Medulla oblongata (tissue), 1 donor: Measurements from ENCODE around the gene SCAF1.
A peak's percentile ranks its signal among the peaks of the same experiment; 100 is the strongest.

Source experiments
- DNase-seq: peaks from one replicate; pipeline ENCODE4 v3.0.0-alpha.2; 2015; ENCODE audit errors: extremely low spot score

SCAF1 gene, protein sequence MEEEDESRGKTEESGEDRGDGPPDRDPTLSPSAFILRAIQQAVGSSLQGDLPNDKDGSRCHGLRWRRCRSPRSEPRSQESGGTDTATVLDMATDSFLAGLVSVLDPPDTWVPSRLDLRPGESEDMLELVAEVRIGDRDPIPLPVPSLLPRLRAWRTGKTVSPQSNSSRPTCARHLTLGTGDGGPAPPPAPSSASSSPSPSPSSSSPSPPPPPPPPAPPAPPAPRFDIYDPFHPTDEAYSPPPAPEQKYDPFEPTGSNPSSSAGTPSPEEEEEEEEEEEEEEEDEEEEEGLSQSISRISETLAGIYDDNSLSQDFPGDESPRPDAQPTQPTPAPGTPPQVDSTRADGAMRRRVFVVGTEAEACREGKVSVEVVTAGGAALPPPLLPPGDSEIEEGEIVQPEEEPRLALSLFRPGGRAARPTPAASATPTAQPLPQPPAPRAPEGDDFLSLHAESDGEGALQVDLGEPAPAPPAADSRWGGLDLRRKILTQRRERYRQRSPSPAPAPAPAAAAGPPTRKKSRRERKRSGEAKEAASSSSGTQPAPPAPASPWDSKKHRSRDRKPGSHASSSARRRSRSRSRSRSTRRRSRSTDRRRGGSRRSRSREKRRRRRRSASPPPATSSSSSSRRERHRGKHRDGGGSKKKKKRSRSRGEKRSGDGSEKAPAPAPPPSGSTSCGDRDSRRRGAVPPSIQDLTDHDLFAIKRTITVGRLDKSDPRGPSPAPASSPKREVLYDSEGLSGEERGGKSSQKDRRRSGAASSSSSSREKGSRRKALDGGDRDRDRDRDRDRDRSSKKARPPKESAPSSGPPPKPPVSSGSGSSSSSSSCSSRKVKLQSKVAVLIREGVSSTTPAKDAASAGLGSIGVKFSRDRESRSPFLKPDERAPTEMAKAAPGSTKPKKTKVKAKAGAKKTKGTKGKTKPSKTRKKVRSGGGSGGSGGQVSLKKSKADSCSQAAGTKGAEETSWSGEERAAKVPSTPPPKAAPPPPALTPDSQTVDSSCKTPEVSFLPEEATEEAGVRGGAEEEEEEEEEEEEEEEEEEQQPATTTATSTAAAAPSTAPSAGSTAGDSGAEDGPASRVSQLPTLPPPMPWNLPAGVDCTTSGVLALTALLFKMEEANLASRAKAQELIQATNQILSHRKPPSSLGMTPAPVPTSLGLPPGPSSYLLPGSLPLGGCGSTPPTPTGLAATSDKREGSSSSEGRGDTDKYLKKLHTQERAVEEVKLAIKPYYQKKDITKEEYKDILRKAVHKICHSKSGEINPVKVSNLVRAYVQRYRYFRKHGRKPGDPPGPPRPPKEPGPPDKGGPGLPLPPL

DNA sequence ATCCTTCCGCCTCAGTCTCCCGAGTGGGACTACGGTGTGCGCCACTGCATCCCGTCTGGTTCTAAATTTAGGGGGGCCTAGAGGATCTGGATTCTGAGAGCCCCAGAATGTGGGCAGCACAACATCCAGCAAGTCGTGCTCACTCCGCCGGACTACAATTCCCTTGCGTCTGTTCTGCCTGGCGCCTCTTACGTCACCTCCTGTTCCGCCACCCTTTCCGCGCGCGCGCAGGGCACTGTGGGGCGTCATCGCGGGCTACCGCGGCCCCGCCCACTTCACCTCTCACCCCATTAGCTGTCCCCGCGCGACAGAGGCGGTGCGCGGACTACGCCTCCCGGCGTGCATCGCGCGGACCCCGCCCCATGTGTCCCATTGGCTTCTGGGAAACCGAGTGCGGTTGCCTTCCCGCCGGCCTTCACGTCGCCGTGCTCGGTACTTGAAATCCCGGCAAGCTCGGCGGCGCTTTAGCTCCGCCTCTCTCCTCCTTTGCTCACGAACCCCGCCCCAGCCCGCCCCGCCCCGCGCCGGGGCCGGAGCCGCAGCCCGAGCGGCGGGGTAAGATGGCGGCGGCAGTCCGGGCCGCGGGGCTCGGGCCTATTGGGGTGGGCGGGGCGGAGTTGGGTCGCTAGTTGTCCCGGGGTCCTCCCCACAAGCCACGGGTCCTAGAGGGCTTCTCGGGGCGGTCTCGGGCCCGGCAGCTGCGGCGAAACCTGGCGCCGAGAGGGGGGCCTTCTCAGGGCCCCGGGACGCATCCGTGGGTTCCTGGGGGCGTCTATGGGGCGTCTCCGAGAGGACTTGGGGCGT is at the start of gene SCAF1:
SCAF1 (plus strand) TSS at position 522 of the 804 bp plus-strand sequence. CDS start 2,818 bp downstream, outside the sequence.
- peak; percentile 99 for DNase-seq

DNA sequence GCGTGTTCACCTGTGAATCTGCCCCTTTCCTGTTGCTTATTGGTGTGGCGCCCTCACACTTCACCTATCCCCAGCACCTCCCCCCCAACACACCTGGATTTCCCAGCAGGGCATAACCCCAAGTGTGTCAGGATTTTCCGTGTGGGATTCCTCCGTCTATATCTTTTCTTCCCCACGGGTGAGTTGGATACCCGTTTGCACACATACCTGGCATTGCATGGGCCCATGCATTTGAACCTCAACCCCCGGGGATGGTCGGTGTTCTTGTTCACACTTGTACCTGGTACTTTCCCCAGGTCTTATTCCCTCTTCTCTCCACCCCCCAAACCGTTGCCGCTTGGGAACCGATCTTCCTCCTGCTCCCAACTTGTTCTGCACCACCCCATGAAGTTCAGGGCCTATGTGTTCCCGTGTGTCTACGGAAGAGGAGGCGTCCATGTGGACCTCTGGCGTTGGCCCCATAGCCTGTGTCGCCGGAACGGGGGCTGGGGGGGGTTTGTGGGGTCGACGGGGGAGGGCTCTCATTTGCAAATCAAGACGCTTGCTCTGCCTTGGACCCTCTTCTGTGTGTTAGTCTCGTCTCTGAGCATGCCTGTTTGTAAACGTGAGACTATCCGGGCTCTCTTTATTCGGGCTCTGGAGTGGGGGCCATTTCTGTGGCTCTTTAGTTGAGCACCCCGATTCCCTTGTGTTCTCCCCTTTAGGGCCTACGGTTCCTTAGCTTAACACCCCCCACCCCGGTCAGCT is 49.4 kb upstream of the SCAF1 start:
- no peak for DNase-seq

DNA sequence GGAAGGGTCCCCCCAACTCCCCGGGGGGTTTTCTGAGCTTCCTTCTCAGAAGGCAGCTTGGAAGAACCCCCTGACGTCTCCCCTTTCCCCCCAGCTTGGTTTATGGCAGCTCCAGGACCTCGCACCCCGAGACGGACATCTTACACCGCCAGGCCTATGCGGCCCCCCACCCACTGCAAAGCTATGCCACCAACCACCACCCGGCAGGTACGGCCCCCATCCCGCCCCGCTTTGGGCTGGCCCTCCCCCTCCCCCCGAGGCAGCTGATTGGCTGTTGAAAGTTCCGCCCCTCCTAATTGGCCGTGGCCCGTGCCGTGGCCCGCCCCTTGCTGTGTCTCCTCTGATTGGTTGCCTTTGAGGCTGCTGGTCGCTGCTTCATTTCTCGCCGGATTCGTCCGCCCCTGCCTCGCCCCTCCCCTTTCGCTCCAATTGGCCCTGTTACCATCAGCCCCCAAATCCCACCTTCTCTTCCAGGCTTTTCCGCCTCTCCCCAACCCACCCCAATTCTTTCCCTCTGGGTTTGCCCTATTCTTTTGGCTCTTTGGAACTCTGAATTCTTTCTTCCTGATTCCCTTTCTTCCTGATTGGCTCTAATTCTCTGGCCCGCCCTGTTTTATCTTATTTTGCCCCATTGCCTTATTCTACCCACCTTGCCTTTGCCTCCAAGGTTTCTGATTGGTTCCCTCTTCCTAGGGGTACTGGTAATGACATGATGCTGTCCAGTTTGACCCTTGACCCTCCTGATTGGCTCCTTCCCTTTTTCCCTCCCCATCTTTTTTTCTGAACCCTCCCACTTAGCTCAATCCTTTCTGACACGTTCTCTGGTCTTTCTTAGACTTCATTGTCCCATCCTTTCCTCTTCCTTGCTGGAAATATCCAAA is 48.5 kb upstream of the SCAF1 start:
- peak; percentile 95 for DNase-seq

DNA sequence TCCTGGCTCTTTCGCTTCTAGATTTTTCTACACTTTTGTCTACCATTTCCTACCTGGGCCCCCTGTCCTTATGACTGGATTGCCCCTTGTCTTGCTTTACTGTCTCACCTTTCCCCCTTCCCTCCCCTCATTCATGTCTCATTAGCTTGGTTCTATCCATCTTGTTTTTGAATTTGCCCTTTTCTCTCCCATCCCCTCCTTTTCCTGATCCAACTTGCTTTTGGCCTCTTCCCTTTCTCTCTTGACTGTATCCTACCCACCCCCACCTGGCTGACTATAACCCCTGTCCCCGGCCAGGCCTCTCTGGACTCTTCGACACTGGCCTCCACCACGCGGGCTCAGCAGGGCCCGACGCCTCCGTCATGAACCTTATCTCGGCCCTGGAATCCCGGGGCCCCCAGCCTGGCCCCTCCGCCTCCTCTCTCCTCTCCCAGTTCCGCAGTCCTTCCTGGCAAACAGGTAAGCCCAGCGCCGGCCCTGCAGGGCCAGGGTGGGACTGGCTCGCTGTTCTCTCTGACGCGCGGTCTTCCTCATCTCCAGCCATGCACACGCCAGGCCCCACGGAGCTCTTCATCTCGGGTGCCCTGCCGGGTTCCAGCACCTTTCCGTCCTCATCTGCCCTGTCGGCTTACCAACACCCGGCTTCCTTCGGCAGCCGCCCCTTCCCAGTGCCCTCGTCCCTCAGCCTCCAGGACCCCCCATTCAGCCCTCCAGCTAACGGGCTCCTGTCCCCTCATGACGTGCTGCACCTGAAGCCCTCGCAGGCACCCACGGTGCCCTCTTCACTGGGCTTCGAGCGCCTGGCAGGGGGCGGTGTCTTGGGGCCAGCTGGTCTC is 47.6 kb upstream of the SCAF1 start:
- no peak for DNase-seq

DNA sequence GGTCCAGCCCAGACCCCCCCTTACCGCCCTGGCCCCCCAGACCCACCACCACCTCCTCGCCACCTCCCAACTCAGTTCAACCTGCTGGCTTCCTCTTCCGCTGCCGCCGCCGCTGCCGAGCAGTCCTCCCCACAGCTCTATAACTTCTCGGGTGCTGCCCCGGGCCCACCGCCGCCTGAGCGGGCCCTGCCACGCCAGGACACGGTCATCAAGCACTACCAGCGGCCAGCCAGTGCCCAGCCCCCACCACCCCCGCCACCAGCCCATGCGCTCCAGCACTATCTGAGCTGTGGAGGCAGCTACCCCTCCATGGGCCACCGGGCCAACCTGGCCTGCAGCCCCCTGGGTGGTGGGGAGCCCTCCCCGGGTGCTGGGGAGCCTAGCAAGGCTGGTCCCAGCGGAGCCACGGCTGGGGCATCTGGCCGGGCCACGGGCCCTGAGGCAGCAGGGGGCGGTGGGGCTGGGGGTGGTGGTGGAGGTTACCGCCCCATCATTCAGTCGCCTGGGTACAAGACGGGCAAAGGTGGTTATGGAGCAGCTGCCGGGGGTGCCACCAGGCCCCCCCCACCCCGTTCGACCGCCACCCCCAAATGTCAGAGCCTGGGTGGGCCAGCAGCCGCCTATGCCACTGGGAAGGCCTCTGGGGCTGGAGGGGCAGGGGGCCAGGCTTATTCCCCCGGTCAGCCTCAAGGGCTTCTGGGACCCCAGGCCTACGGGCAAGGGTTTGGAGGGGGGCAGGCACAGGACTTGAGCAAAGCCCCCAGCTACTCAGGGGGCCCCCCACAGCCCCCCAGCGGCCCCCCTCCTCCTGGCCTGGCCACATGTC is 46.8 kb upstream of the SCAF1 start:
- DNase-seq, result no peak

DNA sequence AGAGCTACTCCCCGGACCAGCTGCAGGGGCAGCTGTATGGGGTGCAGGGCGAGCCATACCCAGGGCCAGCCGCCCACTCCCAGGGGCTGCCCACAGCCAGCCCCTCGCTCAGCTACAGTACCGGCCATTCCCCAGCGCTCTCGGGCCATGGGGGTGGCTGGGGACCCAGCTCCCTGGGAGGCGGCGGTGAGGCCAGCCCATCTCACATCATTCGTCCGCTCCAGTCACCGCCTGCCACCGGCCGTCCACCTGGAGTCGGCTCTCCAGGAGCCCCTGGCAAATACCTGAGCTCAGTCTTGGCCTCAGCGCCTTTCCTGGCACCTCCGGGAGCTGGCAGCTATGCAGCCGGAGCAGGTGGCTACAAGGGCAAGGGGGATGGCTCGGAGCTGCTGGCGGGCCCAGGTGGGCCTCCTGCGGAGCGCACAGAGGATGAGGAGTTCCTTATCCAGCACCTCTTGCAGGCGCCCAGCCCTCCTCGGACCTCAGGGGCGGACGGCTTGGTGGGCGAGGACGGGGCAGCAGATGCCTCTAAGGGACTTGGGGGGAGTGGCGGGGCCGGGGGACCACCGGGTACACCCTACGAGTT is 46.1 kb upstream of the SCAF1 start:
- DNase-seq, result no peak

DNA sequence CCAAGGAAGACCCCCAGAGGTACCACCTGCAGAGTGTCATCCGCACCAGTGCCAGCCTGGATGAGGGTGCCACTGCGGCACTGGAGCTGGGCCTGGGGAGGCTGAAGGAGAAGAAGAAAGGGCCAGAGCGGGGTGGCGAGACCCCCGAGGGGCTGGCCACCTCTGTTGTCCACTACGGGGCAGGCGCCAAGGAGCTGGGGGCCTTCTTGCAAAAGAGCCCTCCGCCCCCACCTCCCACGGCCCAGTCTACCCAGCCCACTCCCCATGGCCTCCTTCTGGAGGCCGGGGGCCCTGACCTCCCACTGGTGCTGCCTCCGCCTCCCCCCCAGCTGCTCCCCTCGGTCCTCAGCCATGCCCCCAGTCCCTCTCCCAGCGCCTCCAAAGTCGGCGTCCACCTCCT is 45.6 kb upstream of the SCAF1 start:
- DNase-seq, result no peak

DNA sequence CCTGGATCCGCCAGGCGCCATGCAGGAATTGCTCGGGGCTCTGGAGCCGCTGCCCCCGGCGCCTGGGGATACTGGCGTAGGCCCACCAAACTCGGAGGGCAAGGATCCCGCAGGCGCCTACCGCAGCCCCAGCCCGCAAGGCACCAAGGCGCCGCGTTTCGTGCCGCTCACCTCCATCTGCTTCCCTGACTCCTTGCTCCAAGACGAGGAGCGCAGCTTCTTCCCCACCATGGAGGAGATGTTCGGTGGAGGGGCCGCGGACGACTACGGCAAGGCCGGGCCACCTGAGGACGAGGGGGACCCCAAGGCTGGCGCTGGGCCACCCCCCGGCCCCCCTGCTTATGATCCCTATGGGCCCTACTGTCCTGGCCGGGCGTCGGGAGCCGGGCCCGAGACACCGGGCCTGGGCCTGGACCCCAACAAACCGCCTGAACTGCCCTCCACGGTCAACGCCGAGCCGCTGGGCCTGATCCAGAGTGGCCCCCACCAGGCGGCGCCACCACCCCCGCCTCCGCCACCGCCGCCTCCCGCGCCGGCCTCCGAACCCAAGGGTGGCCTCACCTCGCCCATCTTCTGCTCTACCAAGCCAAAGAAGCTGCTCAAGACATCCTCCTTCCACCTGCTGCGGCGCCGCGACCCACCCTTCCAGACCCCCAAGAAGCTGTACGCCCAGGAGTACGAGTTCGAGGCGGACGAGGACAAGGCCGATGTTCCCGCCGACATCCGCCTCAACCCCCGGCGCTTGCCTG is 44.9 kb upstream of the SCAF1 start:
- no peak for DNase-seq

DNA sequence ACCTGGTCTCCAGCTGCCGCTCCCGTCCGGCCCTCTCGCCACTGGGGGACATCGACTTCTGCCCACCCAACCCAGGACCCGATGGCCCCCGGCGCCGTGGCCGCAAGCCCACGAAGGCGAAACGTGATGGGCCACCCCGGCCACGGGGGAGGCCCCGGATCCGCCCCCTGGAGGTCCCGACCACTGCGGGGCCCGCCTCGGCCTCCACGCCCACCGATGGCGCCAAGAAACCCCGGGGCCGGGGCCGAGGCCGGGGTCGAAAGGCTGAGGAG is 44.4 kb upstream of the SCAF1 start:
- DNase-seq, result no peak

DNA sequence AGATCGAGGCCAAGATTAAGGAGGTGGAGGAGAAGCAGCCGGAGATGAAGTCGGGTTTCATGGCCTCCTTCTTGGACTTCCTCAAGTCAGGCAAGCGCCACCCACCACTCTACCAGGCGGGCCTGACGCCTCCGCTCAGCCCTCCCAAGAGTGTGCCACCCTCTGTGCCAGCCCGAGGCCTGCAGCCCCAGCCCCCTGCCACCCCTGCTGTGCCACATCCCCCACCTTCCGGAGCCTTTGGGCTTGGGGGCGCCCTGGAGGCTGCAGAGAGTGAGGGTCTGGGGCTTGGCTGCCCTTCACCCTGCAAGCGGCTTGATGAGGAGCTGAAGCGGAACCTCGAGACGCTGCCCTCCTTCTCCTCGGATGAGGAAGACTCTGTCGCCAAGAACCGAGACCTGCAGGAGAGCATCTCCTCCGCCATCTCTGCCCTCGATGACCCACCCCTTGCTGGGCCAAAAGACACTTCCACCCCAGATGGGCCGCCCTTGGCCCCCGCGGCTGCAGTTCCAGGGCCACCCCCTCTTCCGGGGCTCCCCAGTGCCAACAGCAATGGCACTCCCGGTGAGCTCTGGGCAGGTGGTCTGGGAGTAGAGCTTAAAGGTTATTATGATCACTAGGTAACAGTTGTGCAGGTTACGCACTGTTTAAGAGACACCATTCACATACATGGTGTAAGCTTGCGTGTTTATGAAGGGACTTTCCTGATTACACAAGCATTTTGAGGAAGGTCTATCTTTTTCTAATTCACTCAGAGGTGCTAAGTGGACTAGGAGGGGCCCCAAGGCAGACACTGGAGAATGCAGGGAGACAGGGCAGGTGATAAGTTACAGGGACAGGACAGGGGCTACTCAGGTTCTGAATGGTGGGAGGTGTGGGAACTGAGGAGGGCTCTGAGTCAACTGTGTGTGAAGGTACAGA is 42.4 kb upstream of the SCAF1 start:
- no peak for DNase-seq

DNA sequence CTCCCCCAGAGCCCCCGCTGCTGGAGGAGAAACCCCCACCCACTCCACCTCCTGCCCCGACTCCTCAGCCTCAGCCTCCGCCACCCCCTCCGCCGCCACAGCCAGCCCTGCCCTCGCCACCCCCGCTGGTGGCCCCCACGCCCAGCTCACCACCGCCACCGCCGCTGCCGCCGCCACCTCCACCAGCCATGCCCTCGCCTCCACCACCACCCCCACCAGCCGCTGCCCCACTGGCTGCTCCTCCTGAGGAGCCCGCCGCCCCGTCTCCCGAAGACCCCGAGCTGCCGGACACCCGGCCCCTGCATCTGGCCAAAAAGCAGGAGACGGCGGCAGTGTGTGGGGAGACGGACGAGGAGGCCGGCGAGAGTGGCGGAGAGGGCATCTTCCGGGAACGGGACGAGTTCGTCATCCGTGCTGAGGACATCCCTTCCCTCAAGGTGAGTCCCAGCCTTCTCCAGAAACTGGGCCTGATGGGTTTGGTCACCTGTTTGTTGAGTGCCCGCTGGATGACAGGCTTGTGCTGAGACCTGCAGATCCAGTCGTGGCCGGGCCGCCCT is 40.4 kb upstream of the SCAF1 start:
- no peak for DNase-seq

DNA sequence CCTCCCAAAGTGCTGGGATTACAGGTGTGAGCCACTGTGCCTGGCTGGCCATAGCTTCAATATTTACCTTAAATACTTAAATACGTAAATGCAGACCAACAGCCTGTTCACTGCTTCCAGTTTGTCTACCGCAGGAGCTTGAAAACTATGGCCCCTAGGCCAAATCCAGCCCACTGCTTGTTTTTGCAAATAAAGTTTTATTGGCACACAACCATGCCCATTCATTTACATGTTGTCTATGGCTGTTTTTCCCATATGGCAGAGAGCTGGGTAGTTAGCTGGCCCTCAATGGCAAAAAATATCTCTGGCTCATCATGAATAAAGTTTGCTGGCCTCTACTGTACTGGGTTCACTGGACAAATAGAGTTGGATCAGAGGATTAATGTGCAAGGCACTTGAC is 39.2 kb upstream of the SCAF1 start:
- DNase-seq, result no peak

DNA sequence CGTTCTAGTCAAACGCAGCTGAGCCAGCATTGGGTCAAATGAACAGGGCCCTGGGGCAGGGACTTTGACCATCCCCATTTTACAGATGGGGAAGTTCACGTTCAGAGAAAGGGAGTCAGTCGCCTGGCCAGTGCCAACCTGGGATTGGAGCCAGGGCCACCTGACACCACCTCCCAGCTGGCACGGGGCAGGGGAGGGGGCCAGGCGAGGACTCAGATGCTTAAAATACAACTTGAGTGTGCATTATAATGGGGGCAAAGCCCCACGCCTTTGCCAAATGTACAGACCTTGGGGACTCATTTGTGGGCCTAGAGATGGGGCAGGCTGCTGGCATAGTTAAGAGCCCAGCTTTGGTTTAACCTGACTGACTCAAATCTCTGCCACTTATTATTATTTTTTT is 36.4 kb upstream of the SCAF1 start:
- no peak for DNase-seq

DNA sequence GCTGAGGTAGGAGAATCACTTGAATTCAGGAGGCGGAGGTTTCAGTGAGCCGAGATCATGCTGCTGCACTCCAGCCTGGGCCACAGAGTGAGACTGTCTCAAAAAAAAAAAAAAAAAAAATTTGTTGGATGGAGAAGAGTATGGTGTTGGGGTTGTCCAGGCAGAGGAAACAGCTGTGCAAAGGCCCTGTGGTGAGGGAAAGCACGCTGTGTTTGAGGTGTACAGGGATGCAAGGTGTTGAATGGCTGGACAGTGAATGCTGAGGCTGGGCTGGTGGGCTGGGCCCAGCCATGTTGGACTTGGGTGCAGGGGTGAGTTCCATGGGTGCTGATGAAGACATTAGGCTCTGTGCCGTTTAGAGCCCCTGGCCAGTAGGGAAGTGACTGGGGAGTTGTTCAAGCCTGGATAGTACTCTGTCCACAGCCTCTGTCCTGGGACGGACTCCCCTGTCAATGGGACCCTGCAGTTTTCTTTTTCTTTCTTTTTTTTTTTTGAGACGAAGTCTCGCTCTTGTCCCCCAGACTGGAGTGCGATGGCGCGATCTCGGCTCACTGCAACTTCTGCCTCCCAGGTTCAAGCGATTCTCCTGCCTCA is 32.4 kb upstream of the SCAF1 start:
- no peak for DNase-seq

DNA sequence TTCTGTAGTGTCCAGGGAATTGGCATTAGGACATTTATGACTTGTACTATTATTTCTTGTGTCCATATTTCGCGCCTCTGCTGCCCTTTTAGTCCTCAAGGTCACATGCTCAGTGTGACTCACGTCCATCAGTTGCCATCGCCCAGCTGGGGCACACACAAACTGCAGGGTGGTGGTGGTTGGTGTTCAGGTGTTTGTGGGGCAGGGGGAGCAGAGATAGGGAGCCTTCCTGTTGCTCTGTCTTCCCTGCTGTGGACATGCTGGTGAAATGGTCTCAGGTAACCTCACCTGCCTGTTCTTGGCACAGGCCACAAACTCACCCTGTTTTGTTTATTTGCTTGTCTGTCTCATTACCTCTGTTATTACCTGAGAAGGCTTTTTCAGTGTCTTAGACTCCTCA is 28.6 kb upstream of the SCAF1 start:
- DNase-seq, result no peak
